GM21528 (cell line): ENCODE data around the gene PAWR.
"Not testable (repeated sequence)": the region's sequence is repeated elsewhere in the genome, so short reads cannot be mapped to it uniquely, and the experiment has no call there.

Source experiments
- ATAC-seq: cut with Tn5 transposase; IDR thresholded peaks from one replicate; pipeline ENCODE4 v1.9.1; 2021; ENCODE audit warnings: mild to moderate bottlenecking, moderate library complexity; ENCODE audit not compliant: unreplicated experiment, low FRiP score

The PAWR gene

GRCh38 chr12:79687711-79688260 lies 3.0 kb downstream of the PAWR start:
- ATAC-seq = no peak

- ATAC-seq = no peak
Measured at GRCh38 chr12:79686171-79686570, 4.6 kb downstream of the PAWR start.

- ATAC-seq = no peak
Measured at GRCh38 chr12:79685068-79685467, 5.7 kb downstream of the PAWR start.

- not testable (repeated sequence) for ATAC-seq
Measured at GRCh38 chr12:79684338-79684737, 6.4 kb downstream of the PAWR start.

GRCh38 chr12:79682593-79682992 lies 8.2 kb downstream of the PAWR start:
- no peak for ATAC-seq

- ATAC-seq = no peak
Measured at GRCh38 chr12:79681008-79681590, 9.7 kb downstream of the PAWR start.

GRCh38 chr12:79680051-79680450 lies 10.7 kb downstream of the PAWR start:
- no peak for ATAC-seq

- no peak for ATAC-seq
Measured at GRCh38 chr12:79678306-79678705, 12.5 kb downstream of the PAWR start.

- ATAC-seq = no peak
Measured at GRCh38 chr12:79677672-79678071, 13.1 kb downstream of the PAWR start.

GRCh38 chr12:79676579-79676978 lies 14.2 kb downstream of the PAWR start:
- ATAC-seq = no peak

GRCh38 chr12:79674629-79675028 lies 16.1 kb downstream of the PAWR start:
- no peak for ATAC-seq

GRCh38 chr12:79673354-79673753 lies 17.4 kb downstream of the PAWR start:
- ATAC-seq = no peak

- no peak for ATAC-seq
Measured at GRCh38 chr12:79668113-79668512, 22.7 kb downstream of the PAWR start.

- no peak for ATAC-seq
Measured at GRCh38 chr12:79665212-79665887, 25.4 kb downstream of the PAWR start.

- no peak for ATAC-seq
Measured at GRCh38 chr12:79664518-79664917, 26.2 kb downstream of the PAWR start.

- no peak for ATAC-seq
Measured at GRCh38 chr12:79662046-79662811, 28.5 kb downstream of the PAWR start.

- ATAC-seq = no peak
Measured at GRCh38 chr12:79661629-79662028, 29.1 kb downstream of the PAWR start.

GRCh38 chr12:79659961-79660431 lies 30.8 kb downstream of the PAWR start:
- no peak for ATAC-seq

GRCh38 chr12:79658221-79658620 lies 32.5 kb downstream of the PAWR start:
- ATAC-seq = no peak

GRCh38 chr12:79657136-79657535 lies 33.6 kb downstream of the PAWR start:
- ATAC-seq = no peak

GRCh38 chr12:79655036-79655435 lies 35.7 kb downstream of the PAWR start:
- no peak for ATAC-seq
